NT2/D1 (cell line): ENCODE results near the gene PTPRN2.

ENCODE experiments used
- SUZ12 ChIP-seq: IDR thresholded peaks from 2 replicates; pipeline ENCODE4 v1.6.1; 2011; ENCODE audit not compliant: insufficient read length, insufficient read depth; ENCODE audit errors: extremely low read depth
- YY1 ChIP-seq: IDR thresholded peaks from 2 replicates; pipeline ENCODE4 v1.6.1; 2011; ENCODE audit not compliant: insufficient read length, insufficient read depth
- ZNF274 ChIP-seq: IDR thresholded peaks from 2 replicates; pipeline ENCODE4 v1.6.1; 2011; ENCODE audit warnings: mild to moderate bottlenecking, low read depth, low read length

GRCh38 chr7:157723205-157723604, 864.4 kb downstream of the PTPRN2 start:
- TF ChIP-seq YY1 = no peak
- TF ChIP-seq SUZ12 = no peak
- TF ChIP-seq ZNF274 = no peak
